HCT116 (cell line): Measurements from ENCODE around the gene BEX4. TPM values are rescaled to one million over a fixed set of nuclear protein-coding genes. Genes with fewer than 3 reads are reported as not detected.

Experiments
- ATAC-seq: fragments of 200-7000 bp; cut with Tn5 transposase; 2 replicates; pipeline ENCODE4 v1.9.1; 2020; ENCODE audit warnings: mild to moderate bottlenecking, moderate library complexity
- BruUV-seq: library from RNA; stranded (reverse); fragments of 400-500 nt; replicated peaks from 2 replicates; lab custom pipeline; 2021; lab: Mats Ljungman, UMichigan
- CTCF ChIA-PET: fragments of 300-600 bp; sonication (Branson Sonifier 250); formaldehyde crosslinking; loops from one replicate; lab custom pipeline; 2021; ENCODE audit warnings: antibody characterized with exemption; lab: Charles Lee
- POLR2A ChIA-PET: fragments of 300-600, 350-600 bp; sonication (Branson Sonifier 250); formaldehyde crosslinking; loops from one replicate; lab custom pipeline; 2021; ENCODE audit warnings: antibody characterized with exemption; lab: Charles Lee
- RAD21 ChIA-PET, 2 experiments: fragments of 300-600 bp; sonication (Branson Sonifier 250); formaldehyde crosslinking; loops; one replicate each; lab custom pipeline; 2023; ENCODE audit warnings: low total read pairs in 2 of 2; ENCODE audit not compliant: uncharacterized antibody in 2 of 2, unreplicated experiment in 2 of 2, low non-redundant PET in 1 of 2; lab: Charles Lee
- DNase-seq: peaks from one replicate; pipeline ENCODE4 v3.0.0-alpha.2; 2010; ENCODE audit warnings: low read depth, low spot score
- H2AFZ ChIP-seq: fragments of 200-600 bp; shearing (Covaris generic), sonication (generic); 2 replicates; pipeline ENCODE4 v1.6.1; 2017; ENCODE audit warnings: low read depth, mixed run types, mixed read lengths, antibody characterized with exemption, low read length; ENCODE audit not compliant: poor library complexity, severe bottlenecking
- H3K27ac ChIP-seq: 2 replicates; pipeline ENCODE4 v1.5.1; 2012; ENCODE audit warnings: low read depth, low read length
- H3K27me3 ChIP-seq: fragments of 200-600 bp; sonication (generic); 2 replicates; pipeline ENCODE4 v1.6.1; 2016; ENCODE audit warnings: mixed run types, low read length, mixed read lengths; ENCODE audit not compliant: insufficient read depth
- H3K36me3 ChIP-seq, 2 experiments: fragments of 200-500 bp in 1 of 2; fragments of 200-600 bp in 1 of 2; sonication (Bioruptor generic) in 1 of 2; sonication (generic) in 1 of 2; 2 replicates each; pipeline versions ENCODE4 v1.5.1 to v1.6.1; 2014 to 2016; ENCODE audit warnings: low read length in 2 of 2, inconsistent platforms in 1 of 2, mixed read lengths in 1 of 2, mixed run types in 1 of 2; ENCODE audit not compliant: insufficient read depth in 2 of 2, control insufficient read depth in 1 of 2
- H3K4me1 ChIP-seq, 2 experiments: fragments of 200-600 bp in 1 of 2; sonication (generic) in 1 of 2; 2 replicates each; pipeline versions ENCODE4 v1.5.1 to v1.6.1; 2012 to 2017; ENCODE audit warnings: low read length in 2 of 2, inconsistent platforms in 1 of 2, mild to moderate bottlenecking in 1 of 2, mixed read lengths in 1 of 2, mixed run types in 1 of 2, moderate library complexity in 1 of 2; ENCODE audit not compliant: insufficient read depth in 2 of 2, control insufficient read depth in 1 of 2
- H3K4me2 ChIP-seq: fragments of 200-600 bp; sonication (generic); 2 replicates; pipeline ENCODE4 v1.6.1; 2017; ENCODE audit warnings: mixed run types, low read length, mixed read lengths
- H3K4me3 ChIP-seq, 2 experiments: fragments of 200-600 bp in 1 of 2; sonication (generic) in 1 of 2; replicated peaks in 1 of 2; 2 replicates each; pipeline ENCODE4 v1.5.1; 2011 to 2016; ENCODE audit warnings: low read length in 2 of 2, control low read depth in 1 of 2, low read depth in 1 of 2, mild to moderate bottlenecking in 1 of 2, mixed read lengths in 1 of 2, mixed run types in 1 of 2
- H3K79me2 ChIP-seq: fragments of 200-600 bp; sonication (generic); 2 replicates; pipeline ENCODE4 v1.6.1; 2017; ENCODE audit warnings: mild to moderate bottlenecking, mixed run types, low read length, moderate library complexity, mixed read lengths; ENCODE audit not compliant: insufficient read depth
- H3K9ac ChIP-seq: fragments of 200-600 bp; sonication (generic); 2 replicates; pipeline ENCODE4 v1.6.1; 2016; ENCODE audit warnings: low read length, mixed read lengths
- H3K9me2 ChIP-seq: fragments of 200-600 bp; sonication (generic), shearing (Covaris generic); 2 replicates; pipeline ENCODE4 v1.6.1; 2017; ENCODE audit warnings: mixed run types, mild to moderate bottlenecking, moderate library complexity; ENCODE audit not compliant: insufficient read depth
- H3K9me3 ChIP-seq, 2 experiments: fragments of 200-500 bp in 1 of 2; fragments of 200-600 bp in 1 of 2; sonication (Bioruptor generic) in 1 of 2; sonication (generic) in 1 of 2; 2 replicates each; pipeline ENCODE4 v1.6.1; 2014 to 2017; ENCODE audit warnings: low read length in 2 of 2, mixed read lengths in 2 of 2, inconsistent platforms in 1 of 2, low read depth in 1 of 2, mild to moderate bottlenecking in 1 of 2, mixed run types in 1 of 2, moderate library complexity in 1 of 2; ENCODE audit not compliant: control insufficient read depth in 1 of 2, insufficient read depth in 1 of 2
- H4K20me1 ChIP-seq: fragments of 200-600 bp; sonication (generic), shearing (Covaris generic); 2 replicates; pipeline ENCODE4 v1.6.1; 2017; ENCODE audit warnings: mixed run types, mild to moderate bottlenecking, moderate library complexity; ENCODE audit not compliant: insufficient read depth
- CBX3 ChIP-seq: IDR thresholded peaks from 2 replicates; pipeline ENCODE4 v1.6.1; 2012; ENCODE audit warnings: low read depth
- CEBPB ChIP-seq: IDR thresholded peaks from 2 replicates; pipeline ENCODE4 v1.6.1; 2012; ENCODE audit warnings: low read depth
- EGR1 ChIP-seq: IDR thresholded peaks from 2 replicates; pipeline ENCODE4 v1.6.1; 2012; ENCODE audit warnings: low read depth
- ELF1 ChIP-seq: IDR thresholded peaks from 2 replicates; pipeline ENCODE4 v1.6.1; 2012; ENCODE audit warnings: low read depth, borderline replicate concordance
- EZH2 ChIP-seq: fragments of 200-600 bp; sonication (generic); IDR thresholded peaks from 2 replicates; pipeline ENCODE4 v1.6.1; 2017; ENCODE audit warnings: antibody characterized with exemption, mixed run types
- EZH2phosphoT487 ChIP-seq: fragments of 200-600 bp; IDR thresholded peaks from 2 replicates; pipeline ENCODE4 v1.6.1; 2018; ENCODE audit warnings: antibody characterized with exemption, borderline replicate concordance
- FOSL1 ChIP-seq: IDR thresholded peaks from 2 replicates; pipeline ENCODE4 v1.6.1; 2012; ENCODE audit warnings: low read depth
- JUND ChIP-seq: IDR thresholded peaks from 2 replicates; pipeline ENCODE4 v1.6.1; 2012
- MAX ChIP-seq: IDR thresholded peaks from 2 replicates; pipeline ENCODE4 v1.6.1; 2012
- POLR2A ChIP-seq: IDR thresholded peaks from 2 replicates; pipeline ENCODE4 v1.7.0; 2011; ENCODE audit warnings: borderline replicate concordance; ENCODE audit not compliant: insufficient read depth, insufficient read length; ENCODE audit errors: extremely low read depth
- POLR2AphosphoS5 ChIP-seq: IDR thresholded peaks from 2 replicates; pipeline ENCODE4 v1.6.1; 2011; ENCODE audit warnings: mild to moderate bottlenecking, low read depth, low read length, moderate library complexity
- RAD21 ChIP-seq: IDR thresholded peaks from 2 replicates; pipeline ENCODE4 v1.6.1; 2012; ENCODE audit warnings: low read depth, mild to moderate bottlenecking
- REST ChIP-seq: IDR thresholded peaks from 2 replicates; pipeline ENCODE4 v1.6.1; 2012; ENCODE audit warnings: low read depth
- SIN3A ChIP-seq: IDR thresholded peaks from 2 replicates; pipeline ENCODE4 v1.6.1; 2012; ENCODE audit warnings: low read depth
- SRF ChIP-seq: IDR thresholded peaks from 2 replicates; pipeline ENCODE4 v1.6.1; 2012; ENCODE audit warnings: low read depth
- TCF7L2 ChIP-seq: IDR thresholded peaks from 2 replicates; pipeline ENCODE4 v1.7.0; 2011; ENCODE audit warnings: borderline replicate concordance, inconsistent platforms; ENCODE audit not compliant: insufficient read depth, insufficient read length; ENCODE audit errors: extremely low read depth
- YY1 ChIP-seq: IDR thresholded peaks from 2 replicates; pipeline ENCODE4 v1.6.1; 2011; ENCODE audit warnings: low read length, low read depth, moderate library complexity, mild to moderate bottlenecking; ENCODE audit not compliant: insufficient replicate concordance; ENCODE audit errors: extremely low read depth
- ZFX ChIP-seq: fragments of 450-650 bp; IDR thresholded peaks from 2 replicates; pipeline ENCODE4 v1.6.1; 2017
- ZNF274 ChIP-seq: fragments of 200-500 bp; sonication (Bioruptor generic); IDR thresholded peaks from 2 replicates; pipeline ENCODE4 v1.6.1; 2014; ENCODE audit warnings: mild to moderate bottlenecking, low read depth, low read length, inconsistent platforms
- intact Hi-C: fragments of 100-400 bp; cut with micrococcal nuclease; formaldehyde crosslinking; loops from 2 replicates; pipeline ENCODE4 v1.10.0; 2022
- total RNA-seq: library from RNA; stranded (reverse); gene quantifications from one replicate; pipeline ENCODE4 v1.2.1, GENCODE V29; 2021; ENCODE audit not compliant: unreplicated experiment
- TF ChIP-seq, protein P1 (sequence below): IDR thresholded peaks from 2 replicates; pipeline ENCODE4 v1.6.1; 2011; ENCODE audit warnings: mild to moderate bottlenecking, low read length, moderate library complexity; ENCODE audit not compliant: insufficient replicate concordance; ENCODE audit errors: extremely low read depth

Gene BEX4
- total RNA-seq, 1 experiment from 2014 or later: 0.91 TPM

DNA sequence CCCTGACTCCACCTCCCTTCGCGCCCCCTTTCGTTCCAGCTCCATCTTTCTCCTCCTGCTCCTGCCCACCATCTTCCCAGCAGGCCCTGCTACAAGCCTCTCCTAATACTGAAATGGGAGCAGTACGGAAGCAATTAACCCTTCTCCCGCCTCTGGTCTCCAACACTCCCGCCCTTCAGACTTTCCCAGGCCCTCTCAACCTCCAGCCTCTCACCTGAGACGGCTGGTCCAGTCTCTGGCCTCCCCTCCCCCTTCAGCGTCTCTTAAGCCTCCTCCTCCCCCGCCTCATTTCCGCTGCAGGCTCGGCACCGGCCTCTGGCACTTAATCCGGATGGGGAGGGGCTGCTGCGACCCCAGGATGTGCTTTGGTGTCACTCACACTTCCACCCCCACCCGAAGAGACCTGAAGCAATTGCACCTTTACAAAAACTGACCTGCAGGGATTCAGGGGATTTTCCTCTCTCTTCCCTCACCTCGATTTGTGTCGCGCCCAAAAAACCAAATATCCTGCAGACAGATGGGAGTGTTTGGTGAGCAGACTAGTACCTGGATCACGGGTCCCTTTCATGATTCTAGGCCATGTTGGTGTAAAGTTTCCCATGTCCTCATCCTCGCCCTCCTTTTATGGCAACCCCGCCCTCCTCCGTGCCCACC is 39.4 kb downstream of the BEX4 start:
- BruUV-seq: no TSS peak
- peak overlapping the region; percentile 89 for H3K27ac ChIP-seq
- DNase-seq (peak; percentile 48), ATAC-seq (peak; percentile 80)
- peak overlapping the region; percentile 78 to 82 for H3K4me3 ChIP-seq
- peak overlapping the region; percentile 84 for H3K9ac ChIP-seq
- H3K9me2 ChIP-seq: no peaks in the 10 kb centered on the region
- intact Hi-C loops: no loop called here
- H3K79me2 ChIP-seq: peaks cover 19% of the 10 kb centered on the region
- no peaks in the 10 kb centered on the region for H3K9me3 ChIP-seq
- no peaks in the 10 kb centered on the region for H3K36me3 ChIP-seq
- CTCF ChIA-PET: no interaction called here
- H3K4me1 ChIP-seq: peaks cover 3 to 15% of the 10 kb centered on the region in 2 experiments; a peak in 2 of 4 replicates
- no peaks in the 10 kb centered on the region for H4K20me1 ChIP-seq
- no peak overlapping the region for H2AFZ ChIP-seq
- H3K4me2 ChIP-seq: peak overlapping the region; percentile 80
- POLR2A ChIA-PET: no interaction called here
- RAD21 ChIA-PET: no interaction called here
- TF ChIP-seq RAD21 (no peak), ZFX (no peak), CEBPB (no peak), REST (no peak), ZNF274 (no peak), EGR1 (peak; percentile 64; the same call in 1 of the 2 replicates), EZH2phosphoT487 (no peak), POLR2A (no peak), SIN3A (no peak), EZH2 (no peak), TCF7L2 (no peak), ELF1 (no peak), MAX (no peak; the same call in 1 of the 2 replicates), JUND (no peak), POLR2AphosphoS5 (peak; percentile 49), YY1 (peak; percentile 89), FOSL1 (no peak), CBX3 (no peak), SRF (peak; percentile 49; the same call in 1 of the 2 replicates)
- TF ChIP-seq, protein P1, sequence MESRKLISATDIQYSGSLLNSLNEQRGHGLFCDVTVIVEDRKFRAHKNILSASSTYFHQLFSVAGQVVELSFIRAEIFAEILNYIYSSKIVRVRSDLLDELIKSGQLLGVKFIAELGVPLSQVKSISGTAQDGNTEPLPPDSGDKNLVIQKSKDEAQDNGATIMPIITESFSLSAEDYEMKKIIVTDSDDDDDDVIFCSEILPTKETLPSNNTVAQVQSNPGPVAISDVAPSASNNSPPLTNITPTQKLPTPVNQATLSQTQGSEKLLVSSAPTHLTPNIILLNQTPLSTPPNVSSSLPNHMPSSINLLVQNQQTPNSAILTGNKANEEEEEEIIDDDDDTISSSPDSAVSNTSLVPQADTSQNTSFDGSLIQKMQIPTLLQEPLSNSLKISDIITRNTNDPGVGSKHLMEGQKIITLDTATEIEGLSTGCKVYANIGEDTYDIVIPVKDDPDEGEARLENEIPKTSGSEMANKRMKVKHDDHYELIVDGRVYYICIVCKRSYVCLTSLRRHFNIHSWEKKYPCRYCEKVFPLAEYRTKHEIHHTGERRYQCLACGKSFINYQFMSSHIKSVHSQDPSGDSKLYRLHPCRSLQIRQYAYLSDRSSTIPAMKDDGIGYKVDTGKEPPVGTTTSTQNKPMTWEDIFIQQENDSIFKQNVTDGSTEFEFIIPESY: no peak
- no peaks in the 10 kb centered on the region for H3K27me3 ChIP-seq
